GM12878 (cell line): ENCODE results near the gene HDGF. TPM values are rescaled to one million over a fixed set of nuclear protein-coding genes. Genes with fewer than 3 reads are reported as not detected.

Experiments
- ATAC-seq: fragments of 200-7000 bp; cut with Tn5 transposase; 3 replicates; pipeline ENCODE4 v1.9.1; 2020; ENCODE audit warnings: mild to moderate bottlenecking, moderate library complexity
- BruUV-seq: library from RNA; stranded (reverse); fragments of 400-500 nt; replicated peaks from 2 replicates; lab custom pipeline; 2021; lab: Mats Ljungman, UMichigan
- CTCF ChIA-PET: fragments of 300-600 bp; sonication (Branson Sonifier 250); formaldehyde crosslinking; extraction: SDS; loops from one replicate; lab custom pipeline; 2021; ENCODE audit warnings: inconsistent platforms; lab: Yijun Ruan, JAX
- POLR2A ChIA-PET: fragments of 350-600 bp; formaldehyde crosslinking; extraction: SDS; loops from one replicate; lab custom pipeline; 2021; ENCODE audit warnings: inconsistent platforms; lab: Charles Lee
- RAD21 ChIA-PET: fragments of 300-600 bp; sonication (Branson Sonifier 250); formaldehyde crosslinking; loops from one replicate; lab custom pipeline; 2023; ENCODE audit warnings: antibody characterized with exemption; ENCODE audit not compliant: unreplicated experiment; lab: Charles Lee
- SMC1A ChIA-PET: fragments of 300-600 bp; sonication (Branson Sonifier 250); formaldehyde crosslinking; loops from one replicate; lab custom pipeline; 2023; ENCODE audit not compliant: unreplicated experiment, uncharacterized antibody; lab: Charles Lee
- DNase-seq: peaks from one replicate; pipeline ENCODE4 v3.0.0-alpha.2; 2011; ENCODE audit warnings: low read depth, low spot score
- FAIRE-seq: peaks from 3 replicates; lab custom pipeline; 2011; peaks lifted over from hg19 to GRCh38; lab: Jason Lieb, UNC
- H2AFZ ChIP-seq: 2 replicates; pipeline ENCODE4 v1.6.0; 2011; ENCODE audit warnings: low read depth, low read length, control low read depth; ENCODE audit not compliant: control insufficient read depth
- H3K27ac ChIP-seq: 2 replicates; pipeline ENCODE4 v1.5.1; 2011; ENCODE audit warnings: control low read depth; ENCODE audit not compliant: control insufficient read depth, insufficient read depth
- H3K27me3 ChIP-seq, 2 experiments: replicated peaks in 1 of 2; 2 replicates each; pipeline versions ENCODE4 v1.6.0 to v1.6.1; 2011; ENCODE audit warnings: low read length in 1 of 2; ENCODE audit not compliant: control insufficient read depth in 2 of 2, insufficient read depth in 2 of 2
- H3K36me3 ChIP-seq, 2 experiments: 2 replicates each; pipeline ENCODE4 v1.5.1; 2011; ENCODE audit warnings: low read length in 1 of 2; ENCODE audit not compliant: control insufficient read depth in 2 of 2, insufficient read depth in 2 of 2
- H3K4me1 ChIP-seq: 2 replicates; pipeline ENCODE4 v1.6.1; 2011; ENCODE audit warnings: mild to moderate bottlenecking, low read length, moderate library complexity, mixed read lengths; ENCODE audit not compliant: control insufficient read depth, insufficient read depth
- H3K4me2 ChIP-seq: 2 replicates; pipeline ENCODE4 v1.6.0; 2011; ENCODE audit warnings: control low read depth; ENCODE audit not compliant: control insufficient read depth, insufficient read depth
- H3K4me3 ChIP-seq: fragments of 200-600 bp; sonication (generic); 2 replicates; pipeline ENCODE4 v1.5.1; 2016
- H3K79me2 ChIP-seq: 2 replicates; pipeline ENCODE4 v1.6.0; 2011; ENCODE audit warnings: low read length; ENCODE audit not compliant: control insufficient read depth, insufficient read depth
- H3K9ac ChIP-seq: 2 replicates; pipeline ENCODE4 v1.8.0; 2011; ENCODE audit warnings: low read length, control low read depth, mixed read lengths; ENCODE audit not compliant: control insufficient read depth, insufficient read depth
- H3K9me3 ChIP-seq: replicated peaks from 3 replicates; pipeline ENCODE4 v1.5.1; 2011; ENCODE audit warnings: mild to moderate bottlenecking, low read length; ENCODE audit not compliant: control insufficient read depth, insufficient read depth
- H4K20me1 ChIP-seq: 2 replicates; pipeline ENCODE4 v1.6.0; 2011; ENCODE audit not compliant: control insufficient read depth, insufficient read depth
- SIN3A ChIP-seq: IDR thresholded peaks from 2 replicates; pipeline ENCODE4 v1.6.1; 2012; ENCODE audit warnings: low read depth, low read length, improper control_type of control experiment
- SPI1 ChIP-seq: IDR thresholded peaks from 2 replicates; pipeline ENCODE4 v1.6.1; 2011; ENCODE audit warnings: low read depth, mild to moderate bottlenecking, low read length, moderate library complexity, borderline replicate concordance; ENCODE audit not compliant: insufficient read depth
- SREBF2 ChIP-seq: IDR thresholded peaks from 2 replicates; pipeline ENCODE4 v1.6.1; 2012; ENCODE audit warnings: mild to moderate bottlenecking, low read length
- SRF ChIP-seq, 2 experiments: IDR thresholded peaks; 2 replicates each; pipeline ENCODE4 v1.6.1; 2011; ENCODE audit warnings: low read depth in 2 of 2, low read length in 2 of 2, mild to moderate bottlenecking in 1 of 2, moderate library complexity in 1 of 2
- ZSCAN29 ChIP-seq: fragments of 450-650 bp; IDR thresholded peaks from 2 replicates; pipeline ENCODE4 v1.6.1; 2017; ENCODE audit warnings: mild to moderate bottlenecking, moderate library complexity
- WGBS: methylation state at CpG from one replicate; pipeline ENCODE4 v1.1.6; 2016; ENCODE audit warnings: low lambda C conversion rate; ENCODE audit not compliant: insufficient replicate concordance, insufficient coverage; ENCODE audit errors: missing lambda C conversion rate; 5-methylcytosine and 5-hydroxymethylcytosine counted together
- in situ Hi-C: fragments of 300-500 bp; cut with MboI; formaldehyde crosslinking; loops from 9 replicates; pipeline ENCODE4 v1.14.3; 2018; ENCODE audit warnings: mixed read lengths
- intact Hi-C: fragments of 100-400 bp; cut with micrococcal nuclease; formaldehyde crosslinking; loops from one replicate; pipeline ENCODE4 v1.14.2; 2022; ENCODE audit not compliant: unreplicated experiment
- polyA plus RNA-seq, 11 experiments: library from polyadenylated mRNA; depleted of rRNA in 4 of 11; unstranded in 6 of 11; stranded (reverse) in 5 of 11; fragments of >200 nt; fragmentation: Nextera tagmentation in 4 of 11; fragmentation: Illumina TruSeq in 1 of 11; extraction: Ambion mirVana in 4 of 11; extraction: Trizol in 1 of 11; gene quantifications; 1 replicate in 1 of 11; 2 replicates in 10 of 11; pipeline versions ENCODE4 v1.2.1 to v1.2.3, GENCODE V29; 2011 to 2016; ENCODE audit warnings: inconsistent platforms in 2 of 11, missing spikeins in 2 of 11, low read depth in 1 of 11
- total RNA-seq, 4 experiments: library from RNA; depleted of rRNA in 3 of 4; stranded (reverse); fragments of >200 nt in 3 of 4; fragmentation: Illumina TruSeq in 1 of 4; extraction: Trizol in 1 of 4; gene quantifications; 2 replicates each; pipeline versions ENCODE4 v1.2.1 to v1.2.3, GENCODE V29; 2013 to 2021
- TF ChIP-seq, protein P1 (sequence below): fragments of 450-650 bp; IDR thresholded peaks from 2 replicates; pipeline ENCODE4 v1.6.1; 2017; ENCODE audit warnings: low read depth, mild to moderate bottlenecking, moderate library complexity
- TF ChIP-seq, protein P2 (sequence below): fragments of 450-650 bp; formaldehyde crosslinking; IDR thresholded peaks from 2 replicates; pipeline ENCODE4 v1.4.0; 2020; ENCODE audit warnings: mild to moderate bottlenecking, moderate library complexity
- TF ChIP-seq, protein P3 (sequence below): fragments of 150-350 bp; IDR thresholded peaks from 2 replicates; pipeline ENCODE4 v1.6.1; 2016; ENCODE audit warnings: low read depth, low read length
- TF ChIP-seq, protein P4 (sequence below): fragments of 450-650 bp; IDR thresholded peaks from 2 replicates; pipeline ENCODE4 v1.6.1; 2017; ENCODE audit warnings: antibody characterized with exemption, mild to moderate bottlenecking, moderate library complexity

Gene HDGF
- total and polyA plus RNA-seq, 10 of the 15 experiments (the other 5 are each of a cell fraction or from before 2014, with no cell fraction given): 28.3 to 372 (median 209) TPM

DNA sequence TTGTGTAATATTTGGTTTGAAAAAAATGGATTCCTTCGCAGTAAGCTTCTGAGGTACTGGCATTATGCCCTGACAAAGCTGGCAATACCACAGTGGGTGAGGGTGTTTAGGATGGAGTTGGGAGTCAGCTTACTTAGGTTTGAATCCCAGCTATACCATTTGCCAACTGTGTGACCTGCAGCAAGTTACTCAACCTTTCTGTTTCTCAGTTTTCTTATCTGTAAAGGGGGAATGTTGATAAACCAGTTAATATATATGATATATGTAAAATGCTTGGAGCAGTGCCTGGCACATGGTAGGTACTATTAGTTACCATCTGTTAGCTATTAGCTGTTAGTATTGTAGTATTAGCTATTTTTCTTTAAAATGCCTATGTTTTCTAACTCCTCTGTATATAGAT is 4.9 kb upstream of the HDGF start (continued):
- TF ChIP-seq, protein P1, sequence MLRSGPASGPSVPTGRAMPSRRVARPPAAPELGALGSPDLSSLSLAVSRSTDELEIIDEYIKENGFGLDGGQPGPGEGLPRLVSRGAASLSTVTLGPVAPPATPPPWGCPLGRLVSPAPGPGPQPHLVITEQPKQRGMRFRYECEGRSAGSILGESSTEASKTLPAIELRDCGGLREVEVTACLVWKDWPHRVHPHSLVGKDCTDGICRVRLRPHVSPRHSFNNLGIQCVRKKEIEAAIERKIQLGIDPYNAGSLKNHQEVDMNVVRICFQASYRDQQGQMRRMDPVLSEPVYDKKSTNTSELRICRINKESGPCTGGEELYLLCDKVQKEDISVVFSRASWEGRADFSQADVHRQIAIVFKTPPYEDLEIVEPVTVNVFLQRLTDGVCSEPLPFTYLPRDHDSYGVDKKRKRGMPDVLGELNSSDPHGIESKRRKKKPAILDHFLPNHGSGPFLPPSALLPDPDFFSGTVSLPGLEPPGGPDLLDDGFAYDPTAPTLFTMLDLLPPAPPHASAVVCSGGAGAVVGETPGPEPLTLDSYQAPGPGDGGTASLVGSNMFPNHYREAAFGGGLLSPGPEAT: no peak
- TF ChIP-seq ZSCAN29: no peak

DNA sequence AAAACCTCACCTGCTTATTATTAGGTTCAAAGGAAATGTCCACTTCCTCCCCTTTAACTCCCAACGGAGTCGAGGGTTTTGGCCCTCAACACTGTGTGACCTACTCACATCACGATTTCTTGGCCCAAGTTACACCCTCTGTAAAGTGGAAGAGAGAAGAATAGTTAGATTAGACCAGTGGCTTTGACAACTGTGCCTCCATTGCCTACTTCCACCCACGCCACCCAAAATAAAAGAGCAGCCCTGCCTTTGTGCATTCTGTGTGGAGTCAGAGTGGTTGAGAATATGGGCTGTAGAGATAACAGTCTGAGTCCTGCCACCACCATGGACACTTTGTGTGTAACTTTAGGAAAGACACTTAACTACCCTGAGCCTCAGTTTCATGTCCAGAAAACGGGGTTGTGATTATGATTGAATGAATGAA is 4.1 kb upstream of the HDGF start:
- ChIA-PET RAD21 (interaction anchor here (1.0 kb wide), 1 partner anchor 29 kb away, joined by 3 read pairs; no protein-coding TSS in a partner anchor), SMC1A (interaction anchor here (1.2 to 2.9 kb wide), 2 partner anchors 11 to 29 kb away, joined by 3 to 16 read pairs; no protein-coding TSS in a partner anchor), CTCF (interaction anchor here (1.3 to 4.3 kb wide), 5 partner anchors 10 to 65 kb away, joined by 5 to 19 read pairs (median 14); partner anchors contain the start of gene PRCC), POLR2A (interaction anchor here (2.3 kb wide), 1 partner anchor 29 kb away, joined by 9 read pairs; no protein-coding TSS in a partner anchor)
- Histone ChIP-seq H4K20me1 (no peaks in the 10 kb centered on the region), H3K4me2 (no peak overlapping the region), H3K9me3 (no peaks in the 10 kb centered on the region), H3K4me1 (peaks cover 12% of the 10 kb centered on the region), H3K36me3 (no peaks in the 10 kb centered on the region), H2AFZ (no peak overlapping the region), H3K9ac (no peak overlapping the region), H3K79me2 (peaks cover 26% of the 10 kb centered on the region), H3K27ac (no peak overlapping the region), H3K4me3 (no peak overlapping the region), H3K27me3 (no peaks in the 10 kb centered on the region)
- intact Hi-C loops: no loop called here
- ATAC-seq (no peak), DNase-seq (no peak), FAIRE-seq (no peak)
- TF ChIP-seq SRF (IDR thresholded peaks at IDR 0.05; ENCODE audit: low read depth in 2 of 2, low read length in 2 of 2) (no peak), SPI1 (peak; percentile 48; the same call in 1 of the 2 replicates), SREBF2 (no peak), SIN3A (no peak)
- TF ChIP-seq, protein P2, sequence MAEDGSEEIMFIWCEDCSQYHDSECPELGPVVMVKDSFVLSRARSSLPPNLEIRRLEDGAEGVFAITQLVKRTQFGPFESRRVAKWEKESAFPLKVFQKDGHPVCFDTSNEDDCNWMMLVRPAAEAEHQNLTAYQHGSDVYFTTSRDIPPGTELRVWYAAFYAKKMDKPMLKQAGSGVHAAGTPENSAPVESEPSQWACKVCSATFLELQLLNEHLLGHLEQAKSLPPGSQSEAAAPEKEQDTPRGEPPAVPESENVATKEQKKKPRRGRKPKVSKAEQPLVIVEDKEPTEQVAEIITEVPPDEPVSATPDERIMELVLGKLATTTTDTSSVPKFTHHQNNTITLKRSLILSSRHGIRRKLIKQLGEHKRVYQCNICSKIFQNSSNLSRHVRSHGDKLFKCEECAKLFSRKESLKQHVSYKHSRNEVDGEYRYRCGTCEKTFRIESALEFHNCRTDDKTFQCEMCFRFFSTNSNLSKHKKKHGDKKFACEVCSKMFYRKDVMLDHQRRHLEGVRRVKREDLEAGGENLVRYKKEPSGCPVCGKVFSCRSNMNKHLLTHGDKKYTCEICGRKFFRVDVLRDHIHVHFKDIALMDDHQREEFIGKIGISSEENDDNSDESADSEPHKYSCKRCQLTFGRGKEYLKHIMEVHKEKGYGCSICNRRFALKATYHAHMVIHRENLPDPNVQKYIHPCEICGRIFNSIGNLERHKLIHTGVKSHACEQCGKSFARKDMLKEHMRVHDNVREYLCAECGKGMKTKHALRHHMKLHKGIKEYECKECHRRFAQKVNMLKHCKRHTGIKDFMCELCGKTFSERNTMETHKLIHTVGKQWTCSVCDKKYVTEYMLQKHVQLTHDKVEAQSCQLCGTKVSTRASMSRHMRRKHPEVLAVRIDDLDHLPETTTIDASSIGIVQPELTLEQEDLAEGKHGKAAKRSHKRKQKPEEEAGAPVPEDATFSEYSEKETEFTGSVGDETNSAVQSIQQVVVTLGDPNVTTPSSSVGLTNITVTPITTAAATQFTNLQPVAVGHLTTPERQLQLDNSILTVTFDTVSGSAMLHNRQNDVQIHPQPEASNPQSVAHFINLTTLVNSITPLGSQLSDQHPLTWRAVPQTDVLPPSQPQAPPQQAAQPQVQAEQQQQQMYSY: no peak
- TF ChIP-seq, protein P3, sequence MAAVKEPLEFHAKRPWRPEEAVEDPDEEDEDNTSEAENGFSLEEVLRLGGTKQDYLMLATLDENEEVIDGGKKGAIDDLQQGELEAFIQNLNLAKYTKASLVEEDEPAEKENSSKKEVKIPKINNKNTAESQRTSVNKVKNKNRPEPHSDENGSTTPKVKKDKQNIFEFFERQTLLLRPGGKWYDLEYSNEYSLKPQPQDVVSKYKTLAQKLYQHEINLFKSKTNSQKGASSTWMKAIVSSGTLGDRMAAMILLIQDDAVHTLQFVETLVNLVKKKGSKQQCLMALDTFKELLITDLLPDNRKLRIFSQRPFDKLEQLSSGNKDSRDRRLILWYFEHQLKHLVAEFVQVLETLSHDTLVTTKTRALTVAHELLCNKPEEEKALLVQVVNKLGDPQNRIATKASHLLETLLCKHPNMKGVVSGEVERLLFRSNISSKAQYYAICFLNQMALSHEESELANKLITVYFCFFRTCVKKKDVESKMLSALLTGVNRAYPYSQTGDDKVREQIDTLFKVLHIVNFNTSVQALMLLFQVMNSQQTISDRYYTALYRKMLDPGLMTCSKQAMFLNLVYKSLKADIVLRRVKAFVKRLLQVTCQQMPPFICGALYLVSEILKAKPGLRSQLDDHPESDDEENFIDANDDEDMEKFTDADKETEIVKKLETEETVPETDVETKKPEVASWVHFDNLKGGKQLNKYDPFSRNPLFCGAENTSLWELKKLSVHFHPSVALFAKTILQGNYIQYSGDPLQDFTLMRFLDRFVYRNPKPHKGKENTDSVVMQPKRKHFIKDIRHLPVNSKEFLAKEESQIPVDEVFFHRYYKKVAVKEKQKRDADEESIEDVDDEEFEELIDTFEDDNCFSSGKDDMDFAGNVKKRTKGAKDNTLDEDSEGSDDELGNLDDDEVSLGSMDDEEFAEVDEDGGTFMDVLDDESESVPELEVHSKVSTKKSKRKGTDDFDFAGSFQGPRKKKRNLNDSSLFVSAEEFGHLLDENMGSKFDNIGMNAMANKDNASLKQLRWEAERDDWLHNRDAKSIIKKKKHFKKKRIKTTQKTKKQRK: no peak
- TF ChIP-seq, protein P4, sequence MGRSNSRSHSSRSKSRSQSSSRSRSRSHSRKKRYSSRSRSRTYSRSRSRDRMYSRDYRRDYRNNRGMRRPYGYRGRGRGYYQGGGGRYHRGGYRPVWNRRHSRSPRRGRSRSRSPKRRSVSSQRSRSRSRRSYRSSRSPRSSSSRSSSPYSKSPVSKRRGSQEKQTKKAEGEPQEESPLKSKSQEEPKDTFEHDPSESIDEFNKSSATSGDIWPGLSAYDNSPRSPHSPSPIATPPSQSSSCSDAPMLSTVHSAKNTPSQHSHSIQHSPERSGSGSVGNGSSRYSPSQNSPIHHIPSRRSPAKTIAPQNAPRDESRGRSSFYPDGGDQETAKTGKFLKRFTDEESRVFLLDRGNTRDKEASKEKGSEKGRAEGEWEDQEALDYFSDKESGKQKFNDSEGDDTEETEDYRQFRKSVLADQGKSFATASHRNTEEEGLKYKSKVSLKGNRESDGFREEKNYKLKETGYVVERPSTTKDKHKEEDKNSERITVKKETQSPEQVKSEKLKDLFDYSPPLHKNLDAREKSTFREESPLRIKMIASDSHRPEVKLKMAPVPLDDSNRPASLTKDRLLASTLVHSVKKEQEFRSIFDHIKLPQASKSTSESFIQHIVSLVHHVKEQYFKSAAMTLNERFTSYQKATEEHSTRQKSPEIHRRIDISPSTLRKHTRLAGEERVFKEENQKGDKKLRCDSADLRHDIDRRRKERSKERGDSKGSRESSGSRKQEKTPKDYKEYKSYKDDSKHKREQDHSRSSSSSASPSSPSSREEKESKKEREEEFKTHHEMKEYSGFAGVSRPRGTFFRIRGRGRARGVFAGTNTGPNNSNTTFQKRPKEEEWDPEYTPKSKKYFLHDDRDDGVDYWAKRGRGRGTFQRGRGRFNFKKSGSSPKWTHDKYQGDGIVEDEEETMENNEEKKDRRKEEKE: no peak
- BruUV-seq: no TSS peak
- in situ Hi-C loops: no loop called here
- WGBS: 22% methylated on average over 5 of the region's 5 CpGs
